CD4-positive, alpha-beta T cell (primary cell): ENCODE measurements around the gene DACT2. TPM values are rescaled to one million over a fixed set of nuclear protein-coding genes. Genes with fewer than 3 reads are reported as not detected.

ENCODE experiments used
- ATAC-seq: fragments of 200-7000 bp; cut with Tn5 transposase; one replicate; pipeline ENCODE4 v1.10.0; 2022; ENCODE audit warnings: mild to moderate bottlenecking; ENCODE audit not compliant: poor library complexity
- CTCF ChIA-PET: fragments of 350-600 bp; sonication (Branson Sonifier 250); formaldehyde crosslinking; loops from one replicate; lab custom pipeline; 2021; ENCODE audit warnings: antibody characterized with exemption, inconsistent platforms; lab: Charles Lee
- POLR2A ChIA-PET: fragments of 350-600 bp; sonication (Branson Sonifier 250); formaldehyde crosslinking; loops from one replicate; lab custom pipeline; 2021; ENCODE audit warnings: antibody characterized with exemption, inconsistent platforms; lab: Charles Lee
- DNase-seq, 14 experiments: peaks; one replicate each; pipeline ENCODE4 v3.0.0-alpha.2; 2013 to 2020; ENCODE audit warnings: mixed read lengths in 2 of 14
- H3K27ac ChIP-seq, 2 donors: one replicate each; pipeline versions ENCODE4 v1.5.1 to v1.7.0; 2013; ENCODE audit warnings: low read length in 2 of 2, low read depth in 1 of 2, mild to moderate bottlenecking in 1 of 2
- H3K27me3 ChIP-seq, 2 experiments: 1 replicate in 1 of 2; 2 replicates in 1 of 2; pipeline versions ENCODE4 v1.6.1 to v1.7.0; 2013; ENCODE audit warnings: low read length in 2 of 2, control low read depth in 1 of 2, mild to moderate bottlenecking in 1 of 2, moderate library complexity in 1 of 2; ENCODE audit not compliant: insufficient read depth in 2 of 2, control insufficient read depth in 1 of 2
- H3K36me3 ChIP-seq: one replicate; pipeline ENCODE4 v1.6.1; 2013; ENCODE audit warnings: low read length, control low read depth; ENCODE audit not compliant: insufficient read depth
- H3K4me1 ChIP-seq: one replicate; pipeline ENCODE4 v1.6.1; 2013; ENCODE audit warnings: low read length, control low read depth; ENCODE audit not compliant: insufficient read depth
- H3K4me3 ChIP-seq: one replicate; pipeline ENCODE4 v1.5.1; 2013; ENCODE audit warnings: mild to moderate bottlenecking, low read length, moderate library complexity
- H3K9me3 ChIP-seq, 2 experiments: 1 replicate in 1 of 2; 2 replicates in 1 of 2; pipeline versions ENCODE4 v1.6.1 to v1.7.0; 2013; ENCODE audit warnings: low read length in 2 of 2, mild to moderate bottlenecking in 2 of 2, control low read depth in 1 of 2, moderate library complexity in 1 of 2; ENCODE audit not compliant: control insufficient read depth in 1 of 2, insufficient read depth in 1 of 2
- H3K27ac Mint-ChIP-seq: one replicate; pipeline ENCODE4 v1.8.0; 2020; ENCODE audit warnings: mixed read lengths
- H3K27me3 Mint-ChIP-seq: one replicate; pipeline ENCODE4 v1.8.0; 2021; ENCODE audit warnings: mixed read lengths
- H3K36me3 Mint-ChIP-seq: one replicate; pipeline ENCODE4 v1.8.0; 2021; ENCODE audit warnings: low read depth, mixed read lengths
- H3K4me1 Mint-ChIP-seq: one replicate; pipeline ENCODE4 v1.8.0; 2021; ENCODE audit warnings: low read depth, mixed read lengths
- H3K4me3 Mint-ChIP-seq: one replicate; pipeline ENCODE4 v1.8.0; 2020; ENCODE audit warnings: mild to moderate bottlenecking, mixed read lengths
- H3K9me3 Mint-ChIP-seq: one replicate; pipeline ENCODE4 v1.8.0; 2020; ENCODE audit warnings: mixed read lengths
- intact Hi-C, 2 experiments: fragments of 100-400 bp; cut with DNase I in 1 of 2; cut with micrococcal nuclease in 1 of 2; formaldehyde crosslinking; loops; one replicate each; pipeline versions ENCODE4 v1.15.1 to v1.9.0; 2023 to 2025; cut with DNase I, micrococcal nuclease
- total RNA-seq, 174 experiments: library from RNA in 2 of 174; stranded (reverse) in 2 of 174; gene quantifications; one replicate each; pipeline ENCODE4 v1.2.3 and lab custom pipeline; 2021 to 2026
- TF ChIP-seq, protein P1 (sequence below): fragments of 200-600 bp; IDR thresholded peaks from one replicate; pipeline ENCODE4 v1.8.0; 2022; ENCODE audit warnings: antibody characterized with exemption, mild to moderate bottlenecking

DACT2 gene
- total RNA-seq, 2 experiments from 2014 or later = not detected

- Mint-ChIP-seq H3K27ac (no peak overlapping the region), H3K4me1 (no peaks in the 10 kb centered on the region), H3K9me3 (no peaks in the 10 kb centered on the region), H3K27me3 (peaks cover 22% of the 10 kb centered on the region), H3K4me3 (no peak overlapping the region), H3K36me3 (no peaks in the 10 kb centered on the region)
- Histone ChIP-seq H3K36me3 (no peaks in the 10 kb centered on the region), H3K4me1 (no peaks in the 10 kb centered on the region), H3K27ac (no peak overlapping the region), H3K27me3 (peaks cover 6% of the 10 kb centered on the region in 2 experiments), H3K4me3 (no peak overlapping the region), H3K9me3 (peaks cover 0 to 20% of the 10 kb centered on the region in 2 experiments)
- intact Hi-C loops = no loop called here
- DNase-seq (no peak), ATAC-seq (no peak)
- CTCF ChIA-PET = no interaction called here
- TF ChIP-seq, protein P1, sequence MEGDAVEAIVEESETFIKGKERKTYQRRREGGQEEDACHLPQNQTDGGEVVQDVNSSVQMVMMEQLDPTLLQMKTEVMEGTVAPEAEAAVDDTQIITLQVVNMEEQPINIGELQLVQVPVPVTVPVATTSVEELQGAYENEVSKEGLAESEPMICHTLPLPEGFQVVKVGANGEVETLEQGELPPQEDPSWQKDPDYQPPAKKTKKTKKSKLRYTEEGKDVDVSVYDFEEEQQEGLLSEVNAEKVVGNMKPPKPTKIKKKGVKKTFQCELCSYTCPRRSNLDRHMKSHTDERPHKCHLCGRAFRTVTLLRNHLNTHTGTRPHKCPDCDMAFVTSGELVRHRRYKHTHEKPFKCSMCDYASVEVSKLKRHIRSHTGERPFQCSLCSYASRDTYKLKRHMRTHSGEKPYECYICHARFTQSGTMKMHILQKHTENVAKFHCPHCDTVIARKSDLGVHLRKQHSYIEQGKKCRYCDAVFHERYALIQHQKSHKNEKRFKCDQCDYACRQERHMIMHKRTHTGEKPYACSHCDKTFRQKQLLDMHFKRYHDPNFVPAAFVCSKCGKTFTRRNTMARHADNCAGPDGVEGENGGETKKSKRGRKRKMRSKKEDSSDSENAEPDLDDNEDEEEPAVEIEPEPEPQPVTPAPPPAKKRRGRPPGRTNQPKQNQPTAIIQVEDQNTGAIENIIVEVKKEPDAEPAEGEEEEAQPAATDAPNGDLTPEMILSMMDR = no peak
- POLR2A ChIA-PET = no interaction called here
These were observed 19.8 kb downstream of the DACT2 start for GRCh38 chr6:168299541-168300511.

DNA sequence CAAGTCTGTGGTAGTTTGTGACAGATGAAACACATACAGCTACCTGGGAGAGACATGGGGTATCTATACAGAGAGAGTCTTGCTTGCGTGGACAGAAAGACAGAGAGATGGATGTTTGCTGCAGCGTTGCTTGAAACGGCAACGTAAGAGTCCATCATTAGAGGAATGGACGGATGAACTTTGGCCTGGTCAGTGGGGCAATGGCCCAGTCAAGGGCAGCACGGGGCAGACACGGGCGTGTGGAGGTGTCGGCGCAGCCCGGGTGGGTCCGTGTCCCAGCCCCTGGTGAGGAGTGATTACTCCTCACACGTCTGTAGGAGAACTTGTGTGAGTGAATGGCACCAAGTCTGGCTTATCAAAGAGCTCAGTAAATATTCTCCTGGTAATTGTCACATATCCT, 21.9 kb downstream of the DACT2 start:
- DNase-seq (no peak), ATAC-seq (no peak)
- intact Hi-C loops = no loop called here
- CTCF ChIA-PET = no interaction called here
- H3K9me3 Mint-ChIP-seq = no peaks in the 10 kb centered on the region
- H3K27ac Mint-ChIP-seq = no peak overlapping the region
- H3K4me3 Mint-ChIP-seq = no peak overlapping the region
- POLR2A ChIA-PET = no interaction called here
- Histone ChIP-seq H3K4me1 (no peaks in the 10 kb centered on the region), H3K27me3 (peaks cover 4 to 6% of the 10 kb centered on the region in 2 experiments), H3K27ac (no peak overlapping the region), H3K36me3 (no peaks in the 10 kb centered on the region), H3K4me3 (no peak overlapping the region), H3K9me3 (peaks cover 0 to 24% of the 10 kb centered on the region in 2 experiments)
- TF ChIP-seq, protein P1 = no peak
- H3K4me1 Mint-ChIP-seq = no peaks in the 10 kb centered on the region
- peaks cover 27% of the 10 kb centered on the region for H3K27me3 Mint-ChIP-seq
- H3K36me3 Mint-ChIP-seq = no peaks in the 10 kb centered on the region

DNA sequence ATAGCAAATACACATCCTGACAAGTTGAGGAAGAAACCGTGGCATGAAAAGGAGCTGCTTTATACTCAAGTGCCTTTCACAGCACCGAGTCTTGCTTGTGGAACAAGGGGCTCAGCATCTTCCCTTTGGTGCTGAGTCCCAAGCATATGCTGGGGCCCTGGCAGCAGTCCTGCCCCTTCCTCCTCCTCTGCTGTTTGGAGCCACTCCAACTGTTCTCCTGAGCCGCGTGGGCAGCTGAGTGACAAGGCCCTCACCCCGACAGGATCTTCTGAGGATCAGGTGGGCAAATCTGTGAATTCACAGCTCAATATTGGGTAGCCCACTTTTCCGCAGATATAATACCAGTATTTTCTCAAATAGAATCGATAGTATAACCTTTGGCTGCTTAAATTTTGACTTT, 24.7 kb downstream of the DACT2 start:
- H3K4me1 ChIP-seq = no peaks in the 10 kb centered on the region
- Mint-ChIP-seq H3K36me3 (no peaks in the 10 kb centered on the region), H3K27me3 (peaks cover 23% of the 10 kb centered on the region), H3K4me1 (no peaks in the 10 kb centered on the region), H3K9me3 (no peaks in the 10 kb centered on the region), H3K4me3 (no peak overlapping the region), H3K27ac (no peak overlapping the region)
- H3K27me3 ChIP-seq = no peaks in the 10 kb centered on the region
- intact Hi-C loops = no loop called here
- ATAC-seq (no peak), DNase-seq (no peak)
- peaks cover 0 to 9% of the 10 kb centered on the region in 2 experiments for H3K9me3 ChIP-seq
- H3K36me3 ChIP-seq = no peaks in the 10 kb centered on the region
- ChIA-PET POLR2A (no interaction called here), CTCF (no interaction called here)
- no peak overlapping the region for H3K27ac ChIP-seq
- TF ChIP-seq, protein P1 = no peak
- no peak overlapping the region for H3K4me3 ChIP-seq
